Trophoblast cell (in vitro differentiated cells and primary cell): ENCODE results near the gene TMEM179.

ENCODE experiments used
- DNase-seq, 2 donors: peaks; one replicate each; pipeline ENCODE4 v3.0.0-alpha.2; 2016
- H2AFZ ChIP-seq: 2 replicates; pipeline ENCODE4 v1.6.1; 2013; ENCODE audit warnings: low read length, moderate library complexity, mild to moderate bottlenecking; ENCODE audit not compliant: insufficient read depth, poor library complexity
- H2AK5ac ChIP-seq: 2 replicates; pipeline ENCODE4 v1.6.1; 2013; ENCODE audit warnings: mild to moderate bottlenecking, low read length
- H2BK120ac ChIP-seq: 2 replicates; pipeline ENCODE4 v1.6.1; 2013; ENCODE audit warnings: low read length, mild to moderate bottlenecking, moderate library complexity; ENCODE audit not compliant: insufficient read depth, poor library complexity
- H2BK12ac ChIP-seq: 2 replicates; pipeline ENCODE4 v1.6.1; 2013; ENCODE audit warnings: mild to moderate bottlenecking, low read length, moderate library complexity
- H2BK5ac ChIP-seq: 2 replicates; pipeline ENCODE4 v1.6.1; 2013; ENCODE audit warnings: low read length, low read depth, moderate library complexity, mild to moderate bottlenecking; ENCODE audit not compliant: poor library complexity
- H3K14ac ChIP-seq: 2 replicates; pipeline ENCODE4 v1.6.1; 2013; ENCODE audit warnings: mild to moderate bottlenecking, low read length
- H3K18ac ChIP-seq: 2 replicates; pipeline ENCODE4 v1.6.1; 2013; ENCODE audit warnings: mild to moderate bottlenecking, low read length
- H3K23ac ChIP-seq: 2 replicates; pipeline ENCODE4 v1.6.1; 2013; ENCODE audit warnings: low read length
- H3K27ac ChIP-seq: 2 replicates; pipeline ENCODE4 v1.5.1; 2013; ENCODE audit warnings: low read depth, mild to moderate bottlenecking, inconsistent platforms, low read length, moderate library complexity
- H3K27me3 ChIP-seq: 2 replicates; pipeline ENCODE4 v1.6.1; 2013; ENCODE audit warnings: inconsistent platforms, mild to moderate bottlenecking, low read length, moderate library complexity; ENCODE audit not compliant: insufficient read depth
- H3K36me3 ChIP-seq, 2 experiments: 1 replicate in 1 of 2; 2 replicates in 1 of 2; pipeline ENCODE4 v1.6.1; 2013; ENCODE audit warnings: low read length in 2 of 2, mild to moderate bottlenecking in 2 of 2, moderate library complexity in 1 of 2; ENCODE audit not compliant: insufficient read depth in 2 of 2, control insufficient read depth in 1 of 2
- H3K4ac ChIP-seq: 2 replicates; pipeline ENCODE4 v1.6.1; 2013; ENCODE audit warnings: low read depth, mild to moderate bottlenecking, low read length, moderate library complexity
- H3K4me1 ChIP-seq, 2 experiments: 1 replicate in 1 of 2; 2 replicates in 1 of 2; pipeline ENCODE4 v1.6.1; 2013; ENCODE audit warnings: low read length in 2 of 2, mild to moderate bottlenecking in 2 of 2, moderate library complexity in 1 of 2; ENCODE audit not compliant: insufficient read depth in 2 of 2, control insufficient read depth in 1 of 2
- H3K4me2 ChIP-seq: 2 replicates; pipeline ENCODE4 v1.6.1; 2013; ENCODE audit warnings: inconsistent platforms, mild to moderate bottlenecking, low read length, moderate library complexity
- H3K4me3 ChIP-seq: 2 replicates; pipeline ENCODE4 v1.5.1; 2013; ENCODE audit warnings: mild to moderate bottlenecking, low read depth, low read length, inconsistent platforms
- H3K79me1 ChIP-seq: one replicate; pipeline ENCODE4 v1.6.1; 2013; ENCODE audit warnings: low read length
- H3K79me2 ChIP-seq: 2 replicates; pipeline ENCODE4 v1.6.1; 2013; ENCODE audit warnings: low read length, mild to moderate bottlenecking; ENCODE audit not compliant: control insufficient read depth, insufficient read depth, poor library complexity
- H3K9ac ChIP-seq: 2 replicates; pipeline ENCODE4 v1.6.1; 2013; ENCODE audit warnings: mild to moderate bottlenecking, low read length
- H3K9me3 ChIP-seq: 2 replicates; pipeline ENCODE4 v1.6.1; 2013; ENCODE audit warnings: low read depth, mild to moderate bottlenecking, control low read depth, inconsistent platforms, low read length; ENCODE audit not compliant: insufficient read depth
- H4K12ac ChIP-seq: 2 replicates; pipeline ENCODE4 v1.6.1; 2013; ENCODE audit warnings: low read depth, mild to moderate bottlenecking, low read length, moderate library complexity
- H4K8ac ChIP-seq: 2 replicates; pipeline ENCODE4 v1.6.1; 2013; ENCODE audit warnings: low read depth, mild to moderate bottlenecking, low read length, moderate library complexity
- H4K91ac ChIP-seq: one replicate; pipeline ENCODE4 v1.6.1; 2013; ENCODE audit warnings: low read depth, mild to moderate bottlenecking, low read length, moderate library complexity
- WGBS: extraction: QIAGEN DNeasy Blood & Tissue Kit; methylation state at CpG from one replicate; pipeline ENCODE4 v1.1.7; 2013; ENCODE audit warnings: missing lambda C conversion rate; ENCODE audit not compliant: insufficient read length, insufficient coverage; ENCODE audit errors: extremely low coverage; 5-methylcytosine and 5-hydroxymethylcytosine counted together

Gene TMEM179

DNA sequence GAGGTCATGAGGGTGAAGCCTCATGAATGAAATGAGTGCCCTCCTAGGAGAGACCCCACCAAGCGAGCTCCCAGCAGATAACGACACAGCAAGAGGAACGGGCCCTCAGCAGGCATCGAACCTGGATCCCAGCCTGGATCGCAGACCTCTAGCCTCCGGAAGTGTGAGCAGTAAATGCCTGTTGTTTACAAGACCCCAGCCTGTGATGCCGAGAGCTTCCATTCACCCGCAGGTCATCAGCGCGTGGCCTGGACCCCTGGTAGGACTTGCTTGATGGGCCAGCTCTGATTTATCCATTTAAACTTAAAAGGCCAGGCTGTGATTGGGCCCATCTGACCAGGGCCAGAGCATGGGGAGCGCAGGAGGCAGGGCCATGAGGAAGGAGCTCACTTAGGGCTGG is 7.0 kb downstream of the TMEM179 start:
- no peak overlapping the region for H4K91ac ChIP-seq

DNA sequence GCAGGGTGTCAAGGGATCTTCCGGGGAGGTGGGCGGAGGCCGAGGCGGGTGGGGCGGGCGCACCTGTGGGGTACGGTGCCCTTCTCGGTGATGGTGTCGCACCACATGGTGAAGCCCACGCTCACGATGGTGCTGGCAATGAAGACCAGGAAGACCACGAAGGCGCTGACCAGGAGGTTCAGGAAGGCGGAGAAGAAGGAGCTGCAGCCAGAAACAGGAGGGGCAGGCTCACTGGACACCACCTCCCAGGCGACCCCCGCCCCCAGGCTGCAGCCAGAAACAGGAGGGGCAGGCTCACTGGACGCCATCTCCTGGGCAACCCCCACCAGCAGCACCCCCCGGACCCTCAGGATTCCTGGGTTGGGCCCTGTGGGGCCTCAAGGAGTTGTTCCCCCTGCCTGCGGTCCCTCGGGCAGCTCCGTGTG is 7.6 kb downstream of the TMEM179 start:
- H3K4me1 ChIP-seq: no peaks in the 10 kb centered on the region
- H3K27me3 ChIP-seq: no peaks in the 10 kb centered on the region
- no peak overlapping the region for H2BK5ac ChIP-seq
- no peak overlapping the region for H4K91ac ChIP-seq
- no peaks in the 10 kb centered on the region for H3K79me2 ChIP-seq
- no peaks in the 10 kb centered on the region for H3K36me3 ChIP-seq
- H3K27ac ChIP-seq: no peak overlapping the region
- no peak overlapping the region for H3K9ac ChIP-seq
- no peak overlapping the region for H3K18ac ChIP-seq
- no peak overlapping the region for H4K12ac ChIP-seq
- H3K4me2 ChIP-seq: no peak overlapping the region
- no peak overlapping the region for H2BK120ac ChIP-seq
- no peaks in the 10 kb centered on the region for H3K79me1 ChIP-seq
- H4K8ac ChIP-seq: no peak overlapping the region
- H2BK12ac ChIP-seq: no peak overlapping the region
- H3K9me3 ChIP-seq: peaks cover 3% of the 10 kb centered on the region
- H2AK5ac ChIP-seq: no peak overlapping the region
- no peak overlapping the region for H3K14ac ChIP-seq
- H2AFZ ChIP-seq: no peak overlapping the region
- no peak overlapping the region for H3K23ac ChIP-seq
- no peak for DNase-seq
- H3K4ac ChIP-seq: no peak overlapping the region
- no CpG with 5 or more reads among the region's 21 CpGs for WGBS
- no peak overlapping the region for H3K4me3 ChIP-seq

More for the DNA sequence above, 7.0 kb downstream of the TMEM179 start:
- Histone ChIP-seq H2AFZ (no peak overlapping the region), H3K27me3 (no peaks in the 10 kb centered on the region), H3K4ac (no peak overlapping the region), H3K79me2 (no peaks in the 10 kb centered on the region), H3K9ac (no peak overlapping the region), H3K79me1 (no peaks in the 10 kb centered on the region), H3K14ac (no peak overlapping the region), H3K4me2 (no peak overlapping the region), H4K12ac (no peak overlapping the region), H3K27ac (no peak overlapping the region), H2BK5ac (no peak overlapping the region), H2BK12ac (no peak overlapping the region), H3K23ac (no peak overlapping the region), H3K36me3 (no peaks in the 10 kb centered on the region), H3K18ac (no peak overlapping the region), H2AK5ac (no peak overlapping the region), H3K9me3 (no peaks in the 10 kb centered on the region), H3K4me1 (no peaks in the 10 kb centered on the region), H3K4me3 (no peak overlapping the region), H4K8ac (no peak overlapping the region), H2BK120ac (no peak overlapping the region)
- no CpG with 5 or more reads among the region's 11 CpGs for WGBS
- DNase-seq: no peak

DNA sequence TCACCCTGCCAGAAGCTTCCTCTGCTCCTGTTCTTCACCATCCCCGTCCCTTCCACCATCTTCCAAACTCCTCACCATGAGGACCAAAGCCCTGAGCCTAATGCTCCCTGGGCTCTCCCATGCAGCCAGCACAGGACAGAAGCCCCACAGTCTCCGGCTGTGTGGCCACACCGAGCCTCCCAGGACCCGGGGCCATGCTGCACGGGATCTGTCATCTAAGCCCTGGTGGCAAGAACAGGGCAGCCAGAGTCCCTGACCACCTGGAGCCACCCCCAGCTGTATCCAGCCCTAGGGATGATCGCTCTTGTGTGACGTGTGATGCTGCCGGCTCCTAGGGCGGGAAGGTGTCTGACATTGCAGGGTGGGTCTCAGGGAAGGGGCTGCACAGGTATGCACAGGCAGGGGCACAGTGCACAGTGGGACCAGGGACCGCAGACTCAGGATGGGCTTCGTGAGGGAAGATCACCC is 8.1 kb downstream of the TMEM179 start:
- WGBS: no CpG with 5 or more reads among the region's 11 CpGs
- Histone ChIP-seq H3K79me1 (no peaks in the 10 kb centered on the region), H3K18ac (no peak overlapping the region), H3K4me2 (no peak overlapping the region), H3K9me3 (peaks cover 3% of the 10 kb centered on the region), H3K27ac (no peak overlapping the region), H3K79me2 (no peaks in the 10 kb centered on the region), H3K36me3 (no peaks in the 10 kb centered on the region), H2AK5ac (no peak overlapping the region), H3K4ac (no peak overlapping the region), H3K4me1 (no peaks in the 10 kb centered on the region), H4K8ac (no peak overlapping the region), H2BK12ac (no peak overlapping the region), H3K27me3 (no peaks in the 10 kb centered on the region), H2AFZ (no peak overlapping the region), H3K14ac (no peak overlapping the region), H3K9ac (no peak overlapping the region), H3K23ac (no peak overlapping the region), H4K91ac (no peak overlapping the region), H2BK5ac (no peak overlapping the region), H2BK120ac (no peak overlapping the region), H4K12ac (no peak overlapping the region), H3K4me3 (no peak overlapping the region)
- no peak for DNase-seq

DNA sequence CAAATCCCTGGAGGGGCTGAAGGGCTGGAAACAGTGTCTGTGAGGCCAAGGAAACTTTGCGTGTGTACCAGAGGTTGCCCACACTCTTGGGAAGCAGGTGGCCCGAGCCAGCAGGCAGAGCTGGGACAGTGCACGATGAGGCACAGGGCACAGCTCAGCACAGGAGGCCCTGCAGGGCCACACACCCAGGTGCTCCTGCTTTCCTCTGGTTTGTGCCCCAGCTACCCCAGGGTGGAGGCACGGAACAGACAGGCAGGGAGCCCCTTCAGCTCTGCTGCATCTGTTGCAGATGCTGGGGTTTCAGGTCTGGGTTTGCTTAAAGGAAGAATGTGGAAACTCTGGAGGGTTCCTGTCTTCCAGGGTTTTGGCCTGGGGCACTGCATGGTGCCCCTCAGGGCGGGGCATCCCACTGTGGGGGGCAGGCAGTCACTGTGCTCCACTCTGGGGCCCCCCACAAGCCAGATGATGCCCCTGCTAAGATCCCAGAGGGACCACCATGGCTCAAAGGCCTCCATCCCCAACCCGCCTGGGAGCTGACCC is 8.6 kb downstream of the TMEM179 start:
- H2BK120ac ChIP-seq: no peak overlapping the region
- WGBS: no CpG with 5 or more reads among the region's 6 CpGs

More for the DNA sequence above, 8.6 kb downstream of the TMEM179 start:
- H3K23ac ChIP-seq: no peak overlapping the region
- no peaks in the 10 kb centered on the region for H3K4me1 ChIP-seq
- no peak overlapping the region for H3K4ac ChIP-seq
- H3K18ac ChIP-seq: no peak overlapping the region
- no peak overlapping the region for H2BK5ac ChIP-seq
- H3K9ac ChIP-seq: no peak overlapping the region
- H3K4me2 ChIP-seq: no peak overlapping the region
- no peak overlapping the region for H3K14ac ChIP-seq
- H4K91ac ChIP-seq: no peak overlapping the region
- H3K79me1 ChIP-seq: no peaks in the 10 kb centered on the region
- no peak overlapping the region for H2AFZ ChIP-seq
- H3K27ac ChIP-seq: no peak overlapping the region
- H2BK12ac ChIP-seq: no peak overlapping the region
- no peaks in the 10 kb centered on the region for H3K27me3 ChIP-seq
- H3K9me3 ChIP-seq: peaks cover 3% of the 10 kb centered on the region
- no peaks in the 10 kb centered on the region for H3K79me2 ChIP-seq
- no peak overlapping the region for H4K12ac ChIP-seq
- H3K4me3 ChIP-seq: no peak overlapping the region
- H4K8ac ChIP-seq: no peak overlapping the region
- no peak for DNase-seq
- no peaks in the 10 kb centered on the region for H3K36me3 ChIP-seq
- H2AK5ac ChIP-seq: no peak overlapping the region
